ENCODE measurements around the gene JAZF1.

DNA sequence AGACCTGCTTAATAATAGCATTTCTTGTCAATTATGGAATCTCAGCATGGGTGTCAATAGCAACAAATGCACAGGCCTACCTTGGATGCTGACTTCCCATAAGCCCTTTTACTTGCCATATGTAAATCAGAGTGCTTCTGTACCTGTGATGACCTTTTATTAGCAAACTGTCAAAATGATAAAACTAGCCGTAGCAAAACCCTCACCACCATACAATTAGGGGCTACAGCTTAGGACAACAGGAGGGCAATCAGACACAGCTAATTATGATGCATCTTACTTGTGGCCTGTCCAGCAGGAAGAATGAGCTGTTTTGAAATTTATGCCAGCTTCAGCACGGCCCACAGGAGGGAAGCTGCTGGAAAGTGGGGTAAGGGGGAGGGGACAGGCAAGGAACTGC, 239.1 kb downstream of the JAZF1 start:
- TF ChIP-seq CTCF (IDR thresholded peaks at IDR 0.05) (no peak), POLR2A (IDR thresholded peaks at IDR 0.05) (no peak)
